MCF 10A (cell line): Measurements from ENCODE around the gene BCL11A. TPM values are rescaled to one million over a fixed set of nuclear protein-coding genes. Genes with fewer than 3 reads are reported as not detected.

Source experiments
- BruUV-seq: library from RNA; stranded (reverse); fragments of 400-500 nt; replicated peaks from 2 replicates; lab custom pipeline; 2021; lab: Mats Ljungman, UMichigan
- CTCF ChIA-PET: fragments of 300-600 bp; sonication (Branson Sonifier 250); formaldehyde crosslinking; extraction: SDS; loops from one replicate; lab custom pipeline; 2021; ENCODE audit warnings: antibody characterized with exemption, inconsistent platforms; lab: Yijun Ruan, JAX
- POLR2A ChIA-PET: fragments of 300-600, 350-650 bp; sonication (Branson Sonifier 250); formaldehyde crosslinking; extraction: SDS; loops from one replicate; lab custom pipeline; 2020; ENCODE audit warnings: antibody characterized with exemption, inconsistent platforms; lab: Yijun Ruan, JAX
- DNase-seq: peaks from one replicate; pipeline ENCODE4 v3.0.0-alpha.2; 2018; ENCODE audit not compliant: unreplicated experiment
- H3K27ac Mint-ChIP-seq: one replicate; pipeline ENCODE4 v1.8.0; 2022; ENCODE audit warnings: mild to moderate bottlenecking, low read depth, mixed read lengths; ENCODE audit not compliant: unreplicated experiment
- H3K27me3 Mint-ChIP-seq: one replicate; pipeline ENCODE4 v1.8.0; 2022; ENCODE audit warnings: mixed read lengths; ENCODE audit not compliant: insufficient read depth, unreplicated experiment
- H3K36me3 Mint-ChIP-seq: one replicate; pipeline ENCODE4 v1.8.0; 2022; ENCODE audit warnings: mild to moderate bottlenecking, moderate library complexity, mixed read lengths; ENCODE audit not compliant: insufficient read depth, unreplicated experiment
- H3K4me1 Mint-ChIP-seq: one replicate; pipeline ENCODE4 v1.8.0; 2022; ENCODE audit warnings: mixed read lengths; ENCODE audit not compliant: insufficient read depth, unreplicated experiment
- H3K4me3 Mint-ChIP-seq: one replicate; pipeline ENCODE4 v1.8.0; 2022; ENCODE audit warnings: mild to moderate bottlenecking, moderate library complexity, mixed read lengths; ENCODE audit not compliant: unreplicated experiment
- H3K9me3 Mint-ChIP-seq: one replicate; pipeline ENCODE4 v1.8.0; 2022; ENCODE audit warnings: mixed read lengths; ENCODE audit not compliant: unreplicated experiment
- CTCF ChIP-seq: fragments of 200-600 bp; IDR thresholded peaks from one replicate; pipeline ENCODE4 v1.8.0; 2022; ENCODE audit warnings: antibody characterized with exemption, mild to moderate bottlenecking; ENCODE audit not compliant: unreplicated experiment
- intact Hi-C: fragments of 100-400 bp; cut with micrococcal nuclease; formaldehyde crosslinking; loops from 2 replicates; pipeline ENCODE4 v1.14.1; 2022
- total RNA-seq: library from RNA; stranded (reverse); gene quantifications from 2 replicates; pipeline ENCODE4 v1.2.3, GENCODE V29; 2022

BCL11A gene
- total RNA-seq, 1 experiment from 2014 or later: 5.3 TPM

- no TSS peak for BruUV-seq
- Mint-ChIP-seq H3K36me3 (no peaks in the 10 kb centered on the region), H3K9me3 (no peaks in the 10 kb centered on the region), H3K27ac (no peak overlapping the region), H3K27me3 (no peaks in the 10 kb centered on the region), H3K4me1 (no peaks in the 10 kb centered on the region), H3K4me3 (no peak overlapping the region)
- intact Hi-C loops: no loop called here
- TF ChIP-seq CTCF: no peak
- POLR2A ChIA-PET: no interaction called here
- CTCF ChIA-PET: no interaction called here
- DNase-seq: no peak
Measured at GRCh38 chr2:60492548-60492947, 60.9 kb downstream of the BCL11A start.

GRCh38 chr2:60490848-60491247 is 62.6 kb downstream of the BCL11A start:
- POLR2A ChIA-PET: no interaction called here
- no TSS peak for BruUV-seq

GRCh38 chr2:60490441-60490840 is 63.0 kb downstream of the BCL11A start:
- no peaks in the 10 kb centered on the region for H3K27me3 Mint-ChIP-seq
- H3K27ac Mint-ChIP-seq: no peak overlapping the region
- ChIA-PET POLR2A (no interaction called here), CTCF (interaction anchor here (0.8 kb wide), 1 partner anchor 275 kb away, joined by 3 read pairs; no protein-coding TSS in a partner anchor)
- no TSS peak for BruUV-seq
- DNase-seq: no peak
- H3K36me3 Mint-ChIP-seq: no peaks in the 10 kb centered on the region
- H3K4me3 Mint-ChIP-seq: no peak overlapping the region
- no peaks in the 10 kb centered on the region for H3K4me1 Mint-ChIP-seq
- TF ChIP-seq CTCF: no peak
- intact Hi-C loops: no loop called here
- H3K9me3 Mint-ChIP-seq: no peaks in the 10 kb centered on the region

More at GRCh38 chr2:60490848-60491247, 62.6 kb downstream of the BCL11A start:
- H3K9me3 Mint-ChIP-seq: no peaks in the 10 kb centered on the region
- H3K27ac Mint-ChIP-seq: no peak overlapping the region
- no peaks in the 10 kb centered on the region for H3K27me3 Mint-ChIP-seq
- H3K4me1 Mint-ChIP-seq: no peaks in the 10 kb centered on the region
- TF ChIP-seq CTCF: no peak
- DNase-seq: no peak
- no peaks in the 10 kb centered on the region for H3K36me3 Mint-ChIP-seq
- intact Hi-C loops: no loop called here
- CTCF ChIA-PET: no interaction called here
- H3K4me3 Mint-ChIP-seq: no peak overlapping the region

GRCh38 chr2:60489289-60489688 is 64.2 kb downstream of the BCL11A start:
- no peak for TF ChIP-seq CTCF
- Mint-ChIP-seq H3K27ac (no peak overlapping the region), H3K36me3 (no peaks in the 10 kb centered on the region), H3K27me3 (no peaks in the 10 kb centered on the region), H3K4me3 (no peak overlapping the region), H3K4me1 (no peaks in the 10 kb centered on the region), H3K9me3 (no peaks in the 10 kb centered on the region)
- ChIA-PET POLR2A (interaction anchor here (0.7 to 0.8 kb wide), 2 partner anchors 290 to 845 kb away, joined by 3 read pairs; no protein-coding TSS in a partner anchor), CTCF (interaction anchor here (0.5 kb wide), 1 partner anchor 1323 kb away, joined by 4 read pairs; no protein-coding TSS in a partner anchor)
- BruUV-seq: no TSS peak
- DNase-seq: no peak
- intact Hi-C loops: no loop called here
